Mesendoderm (in vitro differentiated cells): ENCODE measurements around the gene CORO6.

Experiments used
- DNase-seq: peaks from one replicate; pipeline ENCODE4 v3.0.0; 2013
- H2AK5ac ChIP-seq: 2 replicates; pipeline ENCODE4 v1.6.1; 2013; ENCODE audit warnings: low read length, inconsistent platforms
- H2BK120ac ChIP-seq: 2 replicates; pipeline ENCODE4 v1.6.1; 2013; ENCODE audit warnings: low read depth, mild to moderate bottlenecking, low read length, moderate library complexity, mixed read lengths
- H2BK15ac ChIP-seq: replicated peaks from 2 replicates; pipeline ENCODE4 v1.6.1; 2013; ENCODE audit warnings: low read depth, mild to moderate bottlenecking, moderate library complexity
- H2BK5ac ChIP-seq: 2 replicates; pipeline ENCODE4 v1.6.1; 2013; ENCODE audit warnings: low read length, inconsistent platforms
- H3K18ac ChIP-seq: 2 replicates; pipeline ENCODE4 v1.6.1; 2013; ENCODE audit warnings: mild to moderate bottlenecking, low read length, mixed read lengths
- H3K23ac ChIP-seq: one replicate; pipeline ENCODE4 v1.6.1; 2013; ENCODE audit warnings: low read length
- H3K27ac ChIP-seq: 2 replicates; pipeline ENCODE4 v1.5.1; 2013; ENCODE audit warnings: low read depth, mild to moderate bottlenecking, inconsistent platforms, low read length, moderate library complexity
- H3K27me3 ChIP-seq: 2 replicates; pipeline ENCODE4 v1.6.1; 2013; ENCODE audit warnings: low read length, control low read depth, mild to moderate bottlenecking, inconsistent platforms; ENCODE audit not compliant: insufficient read depth, poor library complexity
- H3K36me3 ChIP-seq: 2 replicates; pipeline ENCODE4 v1.6.1; 2013; ENCODE audit warnings: low read length, inconsistent platforms; ENCODE audit not compliant: control insufficient read depth, insufficient read depth
- H3K4ac ChIP-seq: one replicate; pipeline ENCODE4 v1.6.1; 2013; ENCODE audit warnings: low read depth, mild to moderate bottlenecking, low read length, moderate library complexity
- H3K4me1 ChIP-seq: 2 replicates; pipeline ENCODE4 v1.6.1; 2013; ENCODE audit warnings: low read depth, low read length, inconsistent platforms; ENCODE audit not compliant: control insufficient read depth
- H3K4me2 ChIP-seq: 2 replicates; pipeline ENCODE4 v1.6.1; 2013; ENCODE audit warnings: low read length
- H3K4me3 ChIP-seq: 2 replicates; pipeline ENCODE4 v1.5.1; 2013; ENCODE audit warnings: mild to moderate bottlenecking, low read length
- H3K56ac ChIP-seq: one replicate; pipeline ENCODE4 v1.6.1; 2013; ENCODE audit warnings: low read length
- H3K79me1 ChIP-seq: 2 replicates; pipeline ENCODE4 v1.6.1; 2013; ENCODE audit warnings: low read length, inconsistent platforms
- H3K79me2 ChIP-seq: 2 replicates; pipeline ENCODE4 v1.6.1; 2013; ENCODE audit warnings: mild to moderate bottlenecking, low read length; ENCODE audit not compliant: control insufficient read depth, insufficient read depth
- H3K9ac ChIP-seq: 2 replicates; pipeline ENCODE4 v1.6.1; 2013; ENCODE audit warnings: low read length, inconsistent platforms
- H4K5ac ChIP-seq: one replicate; pipeline ENCODE4 v1.6.1; 2013; ENCODE audit warnings: low read length
- H4K8ac ChIP-seq: one replicate; pipeline ENCODE4 v1.6.1; 2013; ENCODE audit warnings: low read depth, mild to moderate bottlenecking, control low read depth, low read length, moderate library complexity
- WGBS: extraction: QIAGEN DNeasy Blood & Tissue Kit; methylation state at CpG from one replicate; pipeline ENCODE4 v1.1.7; 2013; ENCODE audit warnings: low lambda C conversion rate, missing lambda C conversion rate; ENCODE audit not compliant: insufficient coverage; ENCODE audit errors: extremely low coverage; 5-methylcytosine and 5-hydroxymethylcytosine counted together

Gene CORO6

DNA sequence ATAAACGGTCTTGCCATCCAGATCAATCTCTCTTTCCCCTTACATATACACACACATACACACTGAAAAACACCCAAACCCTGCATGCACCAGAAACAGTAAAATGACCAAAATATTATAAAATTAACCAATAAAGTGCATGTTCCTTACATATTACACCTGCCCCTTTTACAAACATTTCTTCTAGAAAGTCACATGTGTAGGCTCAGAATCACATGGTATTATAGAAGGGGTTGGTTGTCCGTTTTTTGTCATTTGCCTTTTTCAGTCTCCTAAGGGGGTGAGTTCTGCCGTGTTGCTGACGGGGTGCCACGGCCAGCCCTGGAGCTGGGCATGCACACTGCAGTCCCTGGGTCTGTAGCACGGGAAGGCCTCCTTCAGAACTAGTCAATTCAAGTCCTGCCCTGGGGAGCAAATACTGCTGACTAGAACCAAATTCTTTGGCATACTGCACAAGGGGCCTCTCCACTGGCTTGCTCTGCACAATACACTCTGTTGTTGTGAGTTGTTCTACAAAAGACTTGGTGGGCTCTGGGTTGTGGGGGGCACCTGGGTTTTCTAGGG lies 8.0 kb upstream of the CORO6 start:
- H3K4ac ChIP-seq: no peak overlapping the region
- no peak overlapping the region for H2BK15ac ChIP-seq
- H2BK120ac ChIP-seq: no peak overlapping the region
- H3K23ac ChIP-seq: no peak overlapping the region
- no peak overlapping the region for H3K27ac ChIP-seq
- no peak overlapping the region for H4K5ac ChIP-seq
- H3K79me2 ChIP-seq: no peaks in the 10 kb centered on the region
- WGBS: no CpG with 5 or more reads among the region's 6 CpGs
- no peak overlapping the region for H3K4me2 ChIP-seq
- no peaks in the 10 kb centered on the region for H3K36me3 ChIP-seq
- no peak overlapping the region for H4K8ac ChIP-seq
- no peak overlapping the region for H3K18ac ChIP-seq
- H3K79me1 ChIP-seq: no peaks in the 10 kb centered on the region
- no peak overlapping the region for H3K56ac ChIP-seq
- no peak for DNase-seq
- no peak overlapping the region for H3K4me3 ChIP-seq
- H2BK5ac ChIP-seq: no peak overlapping the region
- no peak overlapping the region for H2AK5ac ChIP-seq
- H3K9ac ChIP-seq: no peak overlapping the region
- no peaks in the 10 kb centered on the region for H3K27me3 ChIP-seq
- no peaks in the 10 kb centered on the region for H3K4me1 ChIP-seq

DNA sequence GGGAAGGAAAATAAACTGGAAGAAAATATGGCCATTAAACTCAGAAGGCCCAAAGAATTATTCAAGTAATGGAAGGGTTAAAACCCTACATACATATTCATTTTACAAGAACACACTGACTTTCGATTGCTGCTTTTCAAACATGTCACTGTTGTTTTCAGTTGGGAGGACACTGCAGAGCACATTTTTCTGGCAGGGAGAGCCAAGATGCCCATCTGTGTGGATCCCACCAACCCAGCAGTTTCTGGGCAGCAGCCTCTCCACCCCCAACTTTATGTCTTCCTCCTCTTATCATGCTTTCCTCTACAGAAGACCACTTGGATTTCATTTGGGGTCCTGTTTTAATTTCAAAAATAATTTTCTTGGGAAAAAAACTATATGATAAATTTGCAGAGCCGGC lies 7.1 kb upstream of the CORO6 start:
- no peak for DNase-seq
- Histone ChIP-seq H3K9ac (no peak overlapping the region), H3K18ac (no peak overlapping the region), H4K5ac (no peak overlapping the region), H3K79me1 (no peaks in the 10 kb centered on the region), H3K27me3 (no peaks in the 10 kb centered on the region), H3K23ac (no peak overlapping the region), H3K4me1 (peaks cover 2% of the 10 kb centered on the region), H2BK15ac (no peak overlapping the region), H2BK120ac (no peak overlapping the region), H3K4me2 (no peak overlapping the region), H3K36me3 (no peaks in the 10 kb centered on the region), H3K27ac (no peak overlapping the region), H4K8ac (no peak overlapping the region), H3K4me3 (no peak overlapping the region), H3K79me2 (no peaks in the 10 kb centered on the region), H2BK5ac (no peak overlapping the region), H3K56ac (no peak overlapping the region), H2AK5ac (no peak overlapping the region), H3K4ac (no peak overlapping the region)
- no CpG with 5 or more reads among the region's 2 CpGs for WGBS

DNA sequence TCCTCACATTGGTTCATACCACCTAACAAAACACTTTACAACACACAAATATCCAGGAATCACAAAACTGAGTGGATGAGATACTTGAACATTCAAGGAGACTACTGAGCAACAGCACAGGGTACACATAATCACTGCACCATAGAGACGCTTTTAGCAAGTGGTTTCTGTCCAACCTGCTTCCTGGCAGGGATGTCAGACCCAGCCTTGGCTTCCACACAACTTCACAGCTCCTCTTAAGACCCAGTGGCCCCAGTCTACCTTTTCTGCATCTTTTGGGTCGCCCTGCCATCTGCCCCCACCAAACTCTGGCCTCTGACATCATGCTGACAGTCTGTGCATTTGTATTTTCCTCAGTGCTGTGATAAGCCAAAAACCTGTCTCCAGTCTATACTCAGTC lies 5.9 kb upstream of the CORO6 start:
- Histone ChIP-seq H2BK15ac (no peak overlapping the region), H3K27ac (no peak overlapping the region), H3K9ac (no peak overlapping the region), H2BK5ac (no peak overlapping the region), H3K4ac (no peak overlapping the region), H3K4me1 (peaks cover 3% of the 10 kb centered on the region), H3K23ac (no peak overlapping the region), H3K27me3 (no peaks in the 10 kb centered on the region), H3K4me2 (no peak overlapping the region), H4K5ac (no peak overlapping the region), H3K79me2 (no peaks in the 10 kb centered on the region), H4K8ac (no peak overlapping the region), H2AK5ac (no peak overlapping the region), H3K79me1 (no peaks in the 10 kb centered on the region), H3K56ac (no peak overlapping the region), H3K4me3 (no peak overlapping the region), H3K36me3 (no peaks in the 10 kb centered on the region), H3K18ac (no peak overlapping the region), H2BK120ac (no peak overlapping the region)
- WGBS: no CpG with 5 or more reads among the region's 2 CpGs
- DNase-seq: no peak

DNA sequence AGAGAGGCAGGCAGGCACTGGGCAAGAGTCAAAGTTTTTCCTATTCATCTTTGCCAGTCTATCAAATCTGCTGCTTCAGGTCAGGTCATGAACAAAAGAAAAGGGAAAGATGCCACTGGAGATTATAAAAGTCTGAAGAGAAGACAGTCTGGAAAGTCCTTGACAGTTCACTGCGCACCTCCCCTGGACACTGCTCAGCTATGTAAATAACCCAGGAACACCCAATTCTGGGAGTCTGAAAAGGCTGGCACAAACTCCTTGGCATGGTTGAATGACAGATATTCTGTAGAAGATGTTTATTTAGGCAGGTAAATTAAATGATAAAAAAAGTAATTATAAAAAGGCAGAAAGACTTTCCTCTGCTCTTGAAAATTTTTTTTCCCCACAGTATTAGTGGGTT lies 5.2 kb upstream of the CORO6 start:
- Histone ChIP-seq H3K36me3 (no peaks in the 10 kb centered on the region), H2BK15ac (no peak overlapping the region), H3K9ac (no peak overlapping the region), H3K79me2 (no peaks in the 10 kb centered on the region), H4K5ac (no peak overlapping the region), H3K4me2 (no peak overlapping the region), H3K23ac (no peak overlapping the region), H3K18ac (no peak overlapping the region), H2BK120ac (no peak overlapping the region), H3K4me3 (no peak overlapping the region), H3K4me1 (peaks cover 8% of the 10 kb centered on the region), H3K4ac (no peak overlapping the region), H2BK5ac (no peak overlapping the region), H3K27ac (no peak overlapping the region), H3K27me3 (no peaks in the 10 kb centered on the region), H2AK5ac (no peak overlapping the region), H3K79me1 (no peaks in the 10 kb centered on the region), H3K56ac (no peak overlapping the region), H4K8ac (no peak overlapping the region)
- WGBS: no CpG with 5 or more reads among the region's 1 CpG
- DNase-seq: no peak

DNA sequence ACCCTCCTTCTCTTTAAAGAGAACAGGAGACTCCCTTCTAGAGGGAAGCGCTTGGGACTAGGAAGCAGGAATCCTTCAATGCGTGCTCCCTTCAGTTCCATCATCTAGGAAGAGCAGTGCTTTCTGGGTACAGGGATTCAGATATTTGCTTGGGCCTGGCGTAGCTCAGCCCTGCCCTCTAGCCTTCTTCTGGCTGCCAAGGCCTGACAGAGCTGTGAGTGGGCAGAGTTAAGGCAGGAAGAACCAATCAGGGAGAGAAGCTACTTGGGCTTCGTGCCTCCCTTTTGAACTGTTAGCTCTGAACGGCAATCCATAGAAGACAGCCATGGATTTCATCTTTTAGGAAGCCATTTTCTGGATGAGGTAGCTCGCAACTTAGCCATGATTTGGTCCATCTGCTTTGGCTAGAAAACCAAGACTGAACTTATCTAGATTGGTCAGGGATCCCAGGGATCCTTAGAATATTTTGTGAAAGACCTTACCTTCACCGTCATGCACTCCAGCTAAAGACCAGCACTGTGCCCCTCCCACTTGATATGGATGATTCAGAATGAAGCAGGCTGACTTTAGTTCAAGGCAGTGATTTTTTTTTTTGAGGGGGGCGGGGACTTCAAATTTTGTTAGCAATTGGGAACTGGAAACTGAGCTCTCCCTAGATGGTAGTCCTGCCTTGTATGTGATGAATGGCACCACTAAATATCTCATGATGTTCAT lies 2.5 kb upstream of the CORO6 start:
- Histone ChIP-seq H3K9ac (no peak overlapping the region), H3K4me2 (no peak overlapping the region), H2AK5ac (no peak overlapping the region), H3K27ac (no peak overlapping the region), H3K36me3 (no peaks in the 10 kb centered on the region), H2BK120ac (no peak overlapping the region), H2BK5ac (no peak overlapping the region), H3K27me3 (no peaks in the 10 kb centered on the region), H3K23ac (no peak overlapping the region), H3K18ac (no peak overlapping the region), H3K4me1 (peaks cover 11% of the 10 kb centered on the region), H4K5ac (no peak overlapping the region), H3K4ac (no peak overlapping the region), H3K56ac (no peak overlapping the region), H4K8ac (no peak overlapping the region), H3K4me3 (no peak overlapping the region), H3K79me1 (no peaks in the 10 kb centered on the region), H3K79me2 (no peaks in the 10 kb centered on the region), H2BK15ac (no peak overlapping the region)
- no CpG with 5 or more reads among the region's 8 CpGs for WGBS
- DNase-seq: peak; percentile 78

DNA sequence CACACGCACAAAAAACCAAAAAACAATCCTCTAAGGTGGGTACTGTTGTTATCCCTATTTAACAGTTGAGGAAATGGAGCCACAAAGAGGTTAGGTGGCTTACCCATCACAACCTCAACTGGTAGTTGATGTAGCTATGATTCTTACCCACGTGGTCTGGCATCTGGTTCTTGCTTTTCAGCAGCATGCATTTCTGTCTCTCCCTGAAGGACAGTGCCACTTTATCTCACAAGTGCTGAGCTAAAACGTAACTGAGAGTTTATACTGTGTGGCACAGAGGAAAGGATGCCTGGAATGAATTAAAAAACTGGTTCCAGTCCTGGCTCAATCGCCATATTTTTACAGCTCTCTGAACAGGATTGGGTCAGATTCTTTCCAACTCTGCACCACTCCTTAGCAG lies 1.9 kb upstream of the CORO6 start:
- H2BK5ac ChIP-seq: no peak overlapping the region
- H3K36me3 ChIP-seq: no peaks in the 10 kb centered on the region
- H3K27me3 ChIP-seq: no peaks in the 10 kb centered on the region
- no peak overlapping the region for H4K8ac ChIP-seq
- H4K5ac ChIP-seq: no peak overlapping the region
- H2AK5ac ChIP-seq: no peak overlapping the region
- no peak overlapping the region for H3K9ac ChIP-seq
- no CpG with 5 or more reads among the region's 4 CpGs for WGBS
- peaks cover 11% of the 10 kb centered on the region for H3K4me1 ChIP-seq
- no peaks in the 10 kb centered on the region for H3K79me2 ChIP-seq
- no peak overlapping the region for H2BK120ac ChIP-seq
- no peak overlapping the region for H3K23ac ChIP-seq
- H3K4me2 ChIP-seq: no peak overlapping the region
- no peak for DNase-seq
- H2BK15ac ChIP-seq: no peak overlapping the region
- H3K56ac ChIP-seq: no peak overlapping the region
- no peak overlapping the region for H3K4me3 ChIP-seq
- no peak overlapping the region for H3K18ac ChIP-seq
- H3K4ac ChIP-seq: no peak overlapping the region
- H3K79me1 ChIP-seq: no peaks in the 10 kb centered on the region
- H3K27ac ChIP-seq: no peak overlapping the region
